ENCODE data around the gene SERTAD2.

DNA sequence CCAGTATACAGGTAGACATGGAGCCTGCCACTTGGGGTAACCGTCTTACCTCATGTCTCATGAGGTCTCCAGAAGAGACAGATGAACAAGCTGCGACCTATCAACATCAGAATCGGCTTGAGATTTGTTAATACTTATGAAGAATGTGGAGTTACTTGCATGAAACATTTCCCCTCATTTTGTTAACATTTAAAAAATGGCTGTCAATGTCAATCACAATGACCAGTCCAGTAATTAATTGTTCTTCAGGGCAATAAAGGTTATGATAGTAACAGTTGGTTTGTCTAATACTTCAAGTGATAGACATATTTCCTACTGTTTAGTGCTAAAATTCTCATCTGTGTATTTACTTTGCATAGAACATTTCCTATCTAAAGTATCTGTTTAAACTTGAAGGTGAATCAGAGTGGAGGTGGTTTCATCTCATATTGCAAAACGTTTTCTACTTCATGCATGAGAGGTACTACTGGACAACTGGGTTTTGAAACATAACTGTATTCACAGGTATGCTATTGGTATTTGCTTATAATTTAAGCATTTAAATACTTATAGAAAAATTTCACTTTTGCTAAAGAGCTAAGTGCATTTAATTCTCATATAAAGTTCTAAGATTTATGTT is 15.1 kb downstream of the SERTAD2 start:
- TF ChIP-seq, protein P1, sequence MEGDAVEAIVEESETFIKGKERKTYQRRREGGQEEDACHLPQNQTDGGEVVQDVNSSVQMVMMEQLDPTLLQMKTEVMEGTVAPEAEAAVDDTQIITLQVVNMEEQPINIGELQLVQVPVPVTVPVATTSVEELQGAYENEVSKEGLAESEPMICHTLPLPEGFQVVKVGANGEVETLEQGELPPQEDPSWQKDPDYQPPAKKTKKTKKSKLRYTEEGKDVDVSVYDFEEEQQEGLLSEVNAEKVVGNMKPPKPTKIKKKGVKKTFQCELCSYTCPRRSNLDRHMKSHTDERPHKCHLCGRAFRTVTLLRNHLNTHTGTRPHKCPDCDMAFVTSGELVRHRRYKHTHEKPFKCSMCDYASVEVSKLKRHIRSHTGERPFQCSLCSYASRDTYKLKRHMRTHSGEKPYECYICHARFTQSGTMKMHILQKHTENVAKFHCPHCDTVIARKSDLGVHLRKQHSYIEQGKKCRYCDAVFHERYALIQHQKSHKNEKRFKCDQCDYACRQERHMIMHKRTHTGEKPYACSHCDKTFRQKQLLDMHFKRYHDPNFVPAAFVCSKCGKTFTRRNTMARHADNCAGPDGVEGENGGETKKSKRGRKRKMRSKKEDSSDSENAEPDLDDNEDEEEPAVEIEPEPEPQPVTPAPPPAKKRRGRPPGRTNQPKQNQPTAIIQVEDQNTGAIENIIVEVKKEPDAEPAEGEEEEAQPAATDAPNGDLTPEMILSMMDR (IDR thresholded peaks at IDR 0.05), result no peak
- TF ChIP-seq POLR2A (IDR thresholded peaks at IDR 0.05) (no peak), POLR2AphosphoS5 (IDR thresholded peaks at IDR 0.05) (no peak), EP300 (IDR thresholded peaks at IDR 0.05; ENCODE audit: low read depth) (no peak)

Measured in transverse colon (tissue), 4 donors.